GM18526 (cell line): ENCODE data around the gene BCAS1.

Source experiments
- POLR2A ChIP-seq: IDR thresholded peaks from 3 replicates; pipeline ENCODE4 v1.6.1; 2011; ENCODE audit not compliant: insufficient read length; ENCODE audit errors: extremely low read depth

Gene BCAS1

GRCh38 chr20:54090230-54091119 lies 20.1 kb upstream of the BCAS1 start:
- no peak for TF ChIP-seq POLR2A

GRCh38 chr20:54088430-54088829 lies 18.0 kb upstream of the BCAS1 start:
- no peak for TF ChIP-seq POLR2A

- no peak for TF ChIP-seq POLR2A
Measured at GRCh38 chr20:54086507-54087039, 16.2 kb upstream of the BCAS1 start.

GRCh38 chr20:54085910-54086309 lies 15.5 kb upstream of the BCAS1 start:
- no peak for TF ChIP-seq POLR2A

- no peak for TF ChIP-seq POLR2A
Measured at GRCh38 chr20:54085425-54085824, 15.0 kb upstream of the BCAS1 start.

- no peak for TF ChIP-seq POLR2A
Measured at GRCh38 chr20:54084727-54085388, 14.5 kb upstream of the BCAS1 start.

- no peak for TF ChIP-seq POLR2A
Measured at GRCh38 chr20:54084193-54084592, 13.8 kb upstream of the BCAS1 start.

GRCh38 chr20:54083459-54083858 lies 13.1 kb upstream of the BCAS1 start:
- no peak for TF ChIP-seq POLR2A

- TF ChIP-seq POLR2A = no peak
Measured at GRCh38 chr20:54082100-54082499, 11.7 kb upstream of the BCAS1 start.

- TF ChIP-seq POLR2A = no peak
Measured at GRCh38 chr20:54079652-54080051, 9.3 kb upstream of the BCAS1 start.

GRCh38 chr20:54078296-54078984 lies 8.0 kb upstream of the BCAS1 start:
- TF ChIP-seq POLR2A = no peak

GRCh38 chr20:54076259-54076658 lies 5.9 kb upstream of the BCAS1 start:
- no peak for TF ChIP-seq POLR2A

- no peak for TF ChIP-seq POLR2A
Measured at GRCh38 chr20:54075322-54075721, 4.9 kb upstream of the BCAS1 start.

GRCh38 chr20:54074511-54074910 lies 4.1 kb upstream of the BCAS1 start:
- TF ChIP-seq POLR2A = no peak

- no peak for TF ChIP-seq POLR2A
Measured at GRCh38 chr20:54073288-54073687, 2.9 kb upstream of the BCAS1 start.
